Epithelial cell of proximal tubule (primary cell): ENCODE results near the gene MTHFD1. TPM values are rescaled to one million over a fixed set of nuclear protein-coding genes. Genes with fewer than 3 reads are reported as not detected.

Experiments
- DNase-seq: peaks from one replicate; pipeline ENCODE4 v3.0.0-alpha.2; 2011; ENCODE audit warnings: low read depth
- H3K4me3 ChIP-seq: 2 replicates; pipeline ENCODE4 v1.5.1; 2011; ENCODE audit warnings: low read depth, mild to moderate bottlenecking, low read length
- CTCF ChIP-seq: conservative IDR thresholded peaks from 2 replicates; pipeline ENCODE4 v1.5.1; 2012; ENCODE audit warnings: low read depth, mild to moderate bottlenecking, low read length
- total RNA-seq: library from RNA; depleted of rRNA; stranded (reverse); fragments of >200 nt; gene quantifications from 2 replicates; pipeline ENCODE4 v1.2.3, GENCODE V29; 2015

Gene MTHFD1
- total RNA-seq, 1 donor from 2014 or later: 42.1 TPM

- no peak overlapping the region for H3K4me3 ChIP-seq
- DNase-seq: no peak
- TF ChIP-seq CTCF: no peak
These were observed 103.5 kb downstream of the MTHFD1 start for GRCh38 chr14:64491637-64492036.

GRCh38 chr14:64493455-64493854 lies 105.3 kb downstream of the MTHFD1 start:
- no peak for DNase-seq
- TF ChIP-seq CTCF: no peak
- no peak overlapping the region for H3K4me3 ChIP-seq

- no peak overlapping the region for H3K4me3 ChIP-seq
- no peak for TF ChIP-seq CTCF
- DNase-seq: no peak
These were observed 107.1 kb downstream of the MTHFD1 start for GRCh38 chr14:64495252-64495651.

GRCh38 chr14:64496764-64497163 lies 108.6 kb downstream of the MTHFD1 start:
- no peak for TF ChIP-seq CTCF
- no peak overlapping the region for H3K4me3 ChIP-seq
- no peak for DNase-seq

GRCh38 chr14:64500088-64500487 lies 111.9 kb downstream of the MTHFD1 start:
- TF ChIP-seq CTCF: no peak
- no peak overlapping the region for H3K4me3 ChIP-seq
- DNase-seq: no peak

- DNase-seq: peak; percentile 58
- peak overlapping the region; percentile 68 for H3K4me3 ChIP-seq
- TF ChIP-seq CTCF: peak; percentile 9
These were observed 113.4 kb downstream of the MTHFD1 start for GRCh38 chr14:64501411-64502171.

GRCh38 chr14:64502456-64502855 lies 114.3 kb downstream of the MTHFD1 start:
- DNase-seq: no peak
- H3K4me3 ChIP-seq: peak overlapping the region; percentile 68
- no peak for TF ChIP-seq CTCF
